ENCODE measurements around the gene FAM47E.

The FAM47E gene

DNA sequence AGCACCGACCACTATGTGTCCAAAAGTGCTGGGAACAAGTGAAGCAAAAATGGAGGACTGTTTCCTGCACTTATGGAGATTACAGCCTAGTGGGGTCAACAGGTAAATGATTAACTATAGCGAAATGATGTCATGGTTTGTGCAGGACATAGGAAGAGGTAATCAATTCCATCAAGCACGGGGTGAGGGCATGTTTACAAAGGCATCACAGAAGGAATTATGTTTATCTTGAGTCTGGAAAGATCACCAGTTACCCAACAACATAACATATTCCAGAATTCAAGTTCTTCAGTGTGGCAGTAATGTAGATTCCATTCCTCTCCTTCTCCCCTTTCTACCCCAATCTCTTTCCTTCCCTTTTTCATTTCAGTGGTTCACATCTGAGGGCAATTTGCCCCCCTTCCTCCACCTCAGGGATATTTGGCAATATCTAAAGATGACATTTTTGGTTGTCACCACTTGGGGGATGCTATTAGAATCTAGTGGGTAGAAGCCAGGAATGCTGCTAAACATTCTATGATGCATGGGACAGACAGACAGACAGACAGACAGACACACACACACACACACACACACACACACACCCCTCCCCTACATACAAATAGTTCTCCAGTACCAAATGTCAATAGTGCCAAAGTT lies 24.1 kb downstream of the FAM47E start:
- no peak overlapping the region for H3K9ac ChIP-seq (ENCODE audit: low read depth, low read length)
- H3K4me2 ChIP-seq (ENCODE audit: insufficient read depth, low read length), result no peak overlapping the region
- DNase-seq (no peak), ATAC-seq (ENCODE audit: insufficient read depth, low read depth) (no peak)
- H3K36me3 ChIP-seq (ENCODE audit: insufficient read depth, low read length), result no peaks in the 10 kb centered on the region
- H3K27ac ChIP-seq (ENCODE audit: low read length), result no peak overlapping the region
- no peaks in the 10 kb centered on the region for H3K4me1 ChIP-seq (ENCODE audit: insufficient read depth, low read length)
- no peaks in the 10 kb centered on the region for H3K27me3 ChIP-seq (ENCODE audit: insufficient read depth, low read length, poor library complexity)
- H2AFZ ChIP-seq (ENCODE audit: low read depth, low read length), result no peak overlapping the region
- TF ChIP-seq CTCF (IDR thresholded peaks at IDR 0.05; ENCODE audit: borderline replicate concordance, extremely low read depth, low read length, poor library complexity, severe bottlenecking) (no peak), EZH2 (IDR thresholded peaks at IDR 0.05; ENCODE audit: borderline replicate concordance, low read depth, low read length, severe bottlenecking) (no peak)
- no peaks in the 10 kb centered on the region for H3K9me3 ChIP-seq (ENCODE audit: insufficient read depth, low read length, severe bottlenecking)
- no peaks in the 10 kb centered on the region for H3K79me2 ChIP-seq (ENCODE audit: insufficient read depth, low read length)
- no peak overlapping the region for H3K4me3 ChIP-seq (ENCODE audit: low read depth in 1 of 2, low read length in 2 of 2)
- no peaks in the 10 kb centered on the region for H4K20me1 ChIP-seq (ENCODE audit: insufficient read depth, low read length)

GRCh38 chr4:76276813-76277212 lies 25.3 kb downstream of the FAM47E start:
- no peak overlapping the region for H2AFZ ChIP-seq (ENCODE audit: low read depth, low read length)
- H4K20me1 ChIP-seq (ENCODE audit: insufficient read depth, low read length), result no peaks in the 10 kb centered on the region
- DNase-seq (no peak), ATAC-seq (ENCODE audit: insufficient read depth, low read depth) (no peak)
- H3K9ac ChIP-seq (ENCODE audit: low read depth, low read length), result no peak overlapping the region
- no peaks in the 10 kb centered on the region for H3K9me3 ChIP-seq (ENCODE audit: insufficient read depth, low read length, severe bottlenecking)
- H3K36me3 ChIP-seq (ENCODE audit: insufficient read depth, low read length), result no peaks in the 10 kb centered on the region
- H3K4me3 ChIP-seq (ENCODE audit: low read depth in 1 of 2, low read length in 2 of 2), result no peak overlapping the region
- H3K27ac ChIP-seq (ENCODE audit: low read length), result no peak overlapping the region
- H3K4me1 ChIP-seq (ENCODE audit: insufficient read depth, low read length), result no peaks in the 10 kb centered on the region
- no peaks in the 10 kb centered on the region for H3K79me2 ChIP-seq (ENCODE audit: insufficient read depth, low read length)
- H3K4me2 ChIP-seq (ENCODE audit: insufficient read depth, low read length), result no peak overlapping the region
- TF ChIP-seq CTCF (IDR thresholded peaks at IDR 0.05; ENCODE audit: borderline replicate concordance, extremely low read depth, low read length, poor library complexity, severe bottlenecking) (no peak), EZH2 (IDR thresholded peaks at IDR 0.05; ENCODE audit: borderline replicate concordance, low read depth, low read length, severe bottlenecking) (no peak)
- no peaks in the 10 kb centered on the region for H3K27me3 ChIP-seq (ENCODE audit: insufficient read depth, low read length, poor library complexity)

DNA sequence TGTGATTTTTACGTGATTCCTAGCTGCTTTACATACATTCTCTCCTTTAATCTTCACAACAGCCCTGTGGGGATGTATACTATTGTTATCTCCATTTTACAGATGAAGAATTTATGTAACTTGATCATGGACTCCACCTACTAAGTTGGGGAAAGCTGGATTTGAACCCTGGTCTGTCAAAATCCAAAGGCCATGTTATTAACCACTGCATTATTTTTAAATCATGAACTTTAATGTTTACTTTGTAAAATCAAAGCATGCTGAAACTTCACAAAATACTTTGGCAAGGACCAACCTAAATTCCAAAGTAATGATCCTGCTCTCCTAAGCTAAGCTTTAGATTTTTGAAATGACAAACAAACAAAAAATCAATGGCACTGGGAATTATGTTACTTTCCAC lies 26.1 kb downstream of the FAM47E start:
- H2AFZ ChIP-seq (ENCODE audit: low read depth, low read length), result no peak overlapping the region
- no peaks in the 10 kb centered on the region for H3K27me3 ChIP-seq (ENCODE audit: insufficient read depth, low read length, poor library complexity)
- no peaks in the 10 kb centered on the region for H3K9me3 ChIP-seq (ENCODE audit: insufficient read depth, low read length, severe bottlenecking)
- no peak for DNase-seq
- TF ChIP-seq CTCF (IDR thresholded peaks at IDR 0.05; ENCODE audit: borderline replicate concordance, extremely low read depth, low read length, poor library complexity, severe bottlenecking) (no peak), EZH2 (IDR thresholded peaks at IDR 0.05; ENCODE audit: borderline replicate concordance, low read depth, low read length, severe bottlenecking) (no peak)
- H3K4me1 ChIP-seq (ENCODE audit: insufficient read depth, low read length), result no peaks in the 10 kb centered on the region
- no peaks in the 10 kb centered on the region for H4K20me1 ChIP-seq (ENCODE audit: insufficient read depth, low read length)
- H3K36me3 ChIP-seq (ENCODE audit: insufficient read depth, low read length), result no peaks in the 10 kb centered on the region
- H3K9ac ChIP-seq (ENCODE audit: low read depth, low read length), result no peak overlapping the region
- H3K4me3 ChIP-seq (ENCODE audit: low read depth in 1 of 2, low read length in 2 of 2), result no peak overlapping the region
- H3K4me2 ChIP-seq (ENCODE audit: insufficient read depth, low read length), result no peak overlapping the region
- no peak for ATAC-seq (ENCODE audit: insufficient read depth, low read depth)
- no peaks in the 10 kb centered on the region for H3K79me2 ChIP-seq (ENCODE audit: insufficient read depth, low read length)
- no peak overlapping the region for H3K27ac ChIP-seq (ENCODE audit: low read length)

Data from DND-41 (cell line).